K562 (cell line): ENCODE measurements around the gene AP1B1. TPM values are rescaled to one million over a fixed set of nuclear protein-coding genes. Genes with fewer than 3 reads are reported as not detected.

ENCODE experiments used
- ATF1 ChIP-seq, 2 experiments: fragments of 450-650 bp in 1 of 2; IDR thresholded peaks; 2 replicates each; pipeline ENCODE4 v1.6.1; 2016; ENCODE audit warnings: missing compliant biosample characterization in 1 of 2, missing genetic modification characterization in 1 of 2
- BCLAF1 ChIP-seq, 2 experiments: fragments of 450-650 bp in 1 of 2; IDR thresholded peaks; 2 replicates each; pipeline ENCODE4 v1.6.1; 2011 to 2017; ENCODE audit warnings: low read depth in 2 of 2, antibody characterized with exemption in 1 of 2, borderline replicate concordance in 1 of 2, low read length in 1 of 2, mild to moderate bottlenecking in 1 of 2, mixed read lengths in 1 of 2; ENCODE audit not compliant: control insufficient read depth in 1 of 2
- EP300 ChIP-seq: IDR thresholded peaks from 2 replicates; pipeline ENCODE4 v1.6.1; 2012; ENCODE audit warnings: low read length, improper control_type of control experiment
- FOSL1 ChIP-seq: fragments of 200-800 bp; sonication (Bioruptor generic); conservative IDR thresholded peaks from 2 replicates; pipeline ENCODE4 v1.6.1; 2016; ENCODE audit warnings: missing genetic modification characterization, missing compliant biosample characterization
- FOXK2 ChIP-seq, 2 experiments: fragments of 450-650 bp; IDR thresholded peaks in 1 of 2; conservative IDR thresholded peaks in 1 of 2; 2 replicates each; pipeline ENCODE4 v1.6.1; 2016; ENCODE audit warnings: low read depth in 2 of 2, mild to moderate bottlenecking in 1 of 2
- IRF1 ChIP-seq: sonication (generic); formaldehyde crosslinking; IDR thresholded peaks from 2 replicates; pipeline ENCODE4 v1.8.0; 2022; ENCODE audit warnings: missing genetic modification reagents, mild to moderate bottlenecking, borderline replicate concordance
- IRF9 ChIP-seq: fragments of 450-650 bp; IDR thresholded peaks from 2 replicates; pipeline ENCODE4 v1.6.1; 2016; ENCODE audit warnings: missing biosample characterization, missing genetic modification characterization
- JUND ChIP-seq, 2 experiments: IDR thresholded peaks; 2 replicates in 1 of 2; 3 replicates in 1 of 2; pipeline ENCODE4 v1.6.1; 2011; ENCODE audit warnings: borderline replicate concordance in 2 of 2, low read depth in 2 of 2, low read length in 2 of 2, improper control_type of control experiment in 1 of 2, missing biosample characterization in 1 of 2, missing genetic modification characterization in 1 of 2, missing genetic modification reagents in 1 of 2
- NFRKB ChIP-seq: fragments of 450-650 bp; IDR thresholded peaks from 2 replicates; pipeline ENCODE4 v1.6.1; 2016; ENCODE audit warnings: low read depth
- NONO ChIP-seq, 2 experiments: fragments of 200-400 bp in 1 of 2; fragments of 450-650 bp in 1 of 2; formaldehyde crosslinking in 1 of 2; IDR thresholded peaks; 2 replicates each; pipeline ENCODE4 v1.6.1; 2017; ENCODE audit warnings: low read depth in 2 of 2, mild to moderate bottlenecking in 2 of 2, moderate library complexity in 2 of 2, low read length in 1 of 2
- NR2C2 ChIP-seq, 2 experiments: fragments of 200-800 bp in 1 of 2; sonication (Bioruptor generic) in 1 of 2; sonication (generic) in 1 of 2; formaldehyde crosslinking in 1 of 2; IDR thresholded peaks; 2 replicates each; pipeline versions ENCODE4 v1.6.1 to v1.8.0; 2016 to 2022; ENCODE audit warnings: mild to moderate bottlenecking in 1 of 2, missing compliant biosample characterization in 1 of 2, missing genetic modification characterization in 1 of 2, missing genetic modification reagents in 1 of 2
- RBBP5 ChIP-seq: fragments of 200-600 bp; sonication (generic); IDR thresholded peaks from 2 replicates; pipeline ENCODE4 v1.6.1; 2012; ENCODE audit warnings: borderline replicate concordance, mild to moderate bottlenecking, low read length, control low read depth, inconsistent platforms; ENCODE audit not compliant: insufficient read depth, poor library complexity, severe bottlenecking
- SMARCC2 ChIP-seq: fragments of 450-650 bp; IDR thresholded peaks from 2 replicates; pipeline ENCODE4 v1.6.1; 2017; ENCODE audit warnings: antibody characterized with exemption, moderate library complexity, mild to moderate bottlenecking, low read depth
- VEZF1 ChIP-seq: fragments of 200-800 bp; sonication (Bioruptor generic); IDR thresholded peaks from 2 replicates; pipeline ENCODE4 v1.6.1; 2017; ENCODE audit warnings: missing genetic modification characterization, missing compliant biosample characterization
- ZBTB7A ChIP-seq: IDR thresholded peaks from 2 replicates; pipeline ENCODE4 v1.6.1; 2011; ENCODE audit warnings: low read depth, mild to moderate bottlenecking, low read length, moderate library complexity, borderline replicate concordance; ENCODE audit not compliant: control insufficient read depth
- ZC3H8 ChIP-seq: fragments of 450-650 bp; IDR thresholded peaks from 2 replicates; pipeline ENCODE4 v1.6.1; 2017
- ZFX ChIP-seq: sonication (generic); formaldehyde crosslinking; IDR thresholded peaks from 2 replicates; pipeline ENCODE4 v1.8.0; 2022; ENCODE audit warnings: mild to moderate bottlenecking, missing genetic modification reagents, moderate library complexity
- ZKSCAN1 ChIP-seq: fragments of 150-350 bp; IDR thresholded peaks from 2 replicates; pipeline ENCODE4 v1.6.1; 2016; ENCODE audit warnings: low read depth, low read length
- ZNF3 ChIP-seq: fragments of 250-450 bp; sonication (Bioruptor Pico); IDR thresholded peaks from 2 replicates; pipeline ENCODE4 v1.5.0; 2021; ENCODE audit warnings: mild to moderate bottlenecking, moderate library complexity
- ZNF695 ChIP-seq: fragments of 450-650 bp; formaldehyde crosslinking; IDR thresholded peaks from 2 replicates; pipeline ENCODE4 v1.4.0; 2020; ENCODE audit warnings: mild to moderate bottlenecking, moderate library complexity
- ZNF778 ChIP-seq: fragments of 450-650 bp; formaldehyde crosslinking; IDR thresholded peaks from 2 replicates; pipeline ENCODE4 v1.4.0; 2020; ENCODE audit warnings: mild to moderate bottlenecking, moderate library complexity
- polyA plus RNA-seq, 8 experiments: library from polyadenylated mRNA; depleted of rRNA in 4 of 8; stranded (reverse) in 5 of 8; unstranded in 3 of 8; fragments of >200 nt; fragmentation: Nextera tagmentation in 2 of 8; fragmentation: Illumina TruSeq in 1 of 8; extraction: Ambion mirVana in 2 of 8; extraction: Trizol in 1 of 8; gene quantifications; 2 replicates each; pipeline versions ENCODE4 v1.2.1 to v1.2.3, GENCODE V29; 2011 to 2014; ENCODE audit warnings: inconsistent platforms in 1 of 8, missing spikeins in 1 of 8
- total RNA-seq, 7 experiments: library from RNA; depleted of rRNA in 6 of 7; stranded (reverse); fragments of >200 nt in 6 of 7; fragmentation: Illumina TruSeq in 2 of 7; extraction: Trizol in 2 of 7; gene quantifications; 2 replicates each; pipeline versions ENCODE4 v1.2.1 to v1.2.3, GENCODE V29; 2011 to 2021; ENCODE audit warnings: low replicate concordance in 1 of 7

The AP1B1 gene
- total and polyA plus RNA-seq, 9 of the 15 experiments (the other 6 are each of a cell fraction or from before 2014, with no cell fraction given) = 1.2 to 60.9 (median 30.1) TPM

- no peak for TF ChIP-seq IRF1 (CRISPR knock-in tag)
- TF ChIP-seq ZC3H8 = no peak
- no peak for TF ChIP-seq ZKSCAN1
- no peak for TF ChIP-seq ZFX (CRISPR knock-in tag)
- TF ChIP-seq IRF9 (tag) = no peak
- peak; percentile 89 for TF ChIP-seq ZBTB7A
- TF ChIP-seq SMARCC2 = no peak
- TF ChIP-seq VEZF1 (CRISPR knock-in tag) = peak; percentile 89
- TF ChIP-seq ZNF695 (CRISPR knock-in tag) = no peak
- peak in 1 of 2 experiments; percentile 34; a peak in 1 of 4 replicates for TF ChIP-seq FOXK2 (conservative IDR thresholded peaks at IDR 0.05 in 1 of 2, IDR thresholded peaks at IDR 0.05 in 1 of 2; ENCODE audit: low read depth in 2 of 2)
- no peak for TF ChIP-seq ZNF3
- TF ChIP-seq NFRKB = no peak
- TF ChIP-seq BCLAF1 (IDR thresholded peaks at IDR 0.05; ENCODE audit: borderline replicate concordance in 1 of 2, control insufficient read depth in 1 of 2, low read depth in 2 of 2, low read length in 1 of 2) = no peak
- no peak for TF ChIP-seq EP300
- peak; percentile 89 for TF ChIP-seq FOSL1
- no peak for TF ChIP-seq ATF1 (CRISPR knock-in tag; IDR thresholded peaks at IDR 0.05)
- TF ChIP-seq ATF1 (tag; IDR thresholded peaks at IDR 0.05) = no peak
- no peak for TF ChIP-seq RBBP5
- TF ChIP-seq JUND (IDR thresholded peaks at IDR 0.05; ENCODE audit: borderline replicate concordance, low read depth, low read length) = peak; percentile 92
- peak; percentile 86; the same call in 1 of the 3 replicates for TF ChIP-seq JUND (tag; IDR thresholded peaks at IDR 0.05; ENCODE audit: borderline replicate concordance, low read depth, low read length)
- TF ChIP-seq NONO (IDR thresholded peaks at IDR 0.05; ENCODE audit: low read depth in 2 of 2, low read length in 1 of 2) = no peak
- no peak for TF ChIP-seq ZNF778 (CRISPR knock-in tag)
- TF ChIP-seq NR2C2 (CRISPR knock-in tag; IDR thresholded peaks at IDR 0.05) = no peak
- no peak for TF ChIP-seq NR2C2 (tag; IDR thresholded peaks at IDR 0.05)
These were observed 77.5 kb downstream of the AP1B1 start (continued) for GRCh38 chr22:29310863-29311339.
